Measurements from ENCODE around the gene CHST15. TPM values are rescaled to one million over a fixed set of nuclear protein-coding genes. Genes with fewer than 3 reads are reported as not detected.
"Not testable (repeated sequence)": the region's sequence is repeated elsewhere in the genome, so short reads cannot be mapped to it uniquely, and the experiment has no call there.

CHST15 gene
- polyA plus RNA-seq, 5 donors, result 11.4 to 16.6 (median 14.5) TPM

DNA sequence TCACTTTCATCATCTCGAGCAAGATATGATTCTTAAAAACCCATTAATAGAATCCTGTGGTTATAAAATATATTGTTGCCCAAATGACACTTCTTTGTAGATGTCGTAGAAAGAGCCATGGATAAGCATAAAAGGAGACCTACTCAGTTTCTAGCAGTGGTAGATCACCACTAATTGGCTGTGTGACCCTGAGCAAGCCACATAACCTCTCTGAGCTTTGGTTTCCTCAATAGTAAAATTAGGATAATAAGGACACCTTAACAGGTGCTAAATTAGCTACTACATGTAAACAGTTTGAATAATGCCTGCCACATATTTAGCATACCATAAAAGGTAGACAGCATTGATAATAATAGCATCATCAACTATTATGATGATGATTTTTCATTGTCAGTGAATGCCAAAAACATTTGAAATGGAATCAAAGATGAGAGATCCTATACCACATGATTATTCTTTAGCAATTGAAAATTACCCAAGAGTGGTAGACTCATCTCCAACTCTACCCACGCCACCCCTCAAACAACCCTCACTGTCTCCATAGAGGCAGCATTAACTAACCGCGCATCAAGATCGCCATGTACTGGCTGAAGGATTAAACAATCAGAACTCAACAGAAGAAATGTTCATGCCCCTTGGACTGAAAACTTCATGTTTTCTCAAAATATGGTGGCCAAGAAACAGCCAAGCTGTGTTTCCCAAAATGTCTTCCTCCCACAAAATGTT is 45.8 kb downstream of the CHST15 start:
- no peak for DNase-seq

DNA sequence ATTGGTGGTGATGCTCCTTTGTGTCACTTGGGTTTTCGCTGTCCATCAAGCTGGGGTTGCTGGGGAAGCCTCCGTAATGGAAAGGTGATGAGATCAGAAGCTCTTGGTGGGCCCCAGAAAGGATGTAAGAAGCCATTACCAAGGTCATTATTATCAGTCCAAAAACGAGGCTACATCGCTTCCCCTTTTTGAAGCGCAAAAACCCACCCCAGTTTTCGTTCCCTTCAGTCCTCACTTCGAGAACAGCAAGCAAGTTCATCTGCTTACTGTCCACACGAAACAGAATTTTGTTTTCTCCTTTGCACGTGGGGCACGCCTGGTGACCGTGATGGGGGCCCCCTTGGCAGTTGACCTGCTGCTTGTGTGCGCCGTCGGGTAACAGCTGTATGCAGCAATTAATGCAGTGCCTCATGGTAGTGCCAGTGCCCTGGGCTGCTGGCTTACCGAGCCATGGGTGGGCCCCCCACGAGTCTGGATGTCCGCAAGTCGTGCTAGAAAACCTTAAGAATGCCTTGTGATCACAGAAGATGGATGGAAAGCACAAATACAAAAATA is 47.5 kb downstream of the CHST15 start:
- no peak for DNase-seq

DNA sequence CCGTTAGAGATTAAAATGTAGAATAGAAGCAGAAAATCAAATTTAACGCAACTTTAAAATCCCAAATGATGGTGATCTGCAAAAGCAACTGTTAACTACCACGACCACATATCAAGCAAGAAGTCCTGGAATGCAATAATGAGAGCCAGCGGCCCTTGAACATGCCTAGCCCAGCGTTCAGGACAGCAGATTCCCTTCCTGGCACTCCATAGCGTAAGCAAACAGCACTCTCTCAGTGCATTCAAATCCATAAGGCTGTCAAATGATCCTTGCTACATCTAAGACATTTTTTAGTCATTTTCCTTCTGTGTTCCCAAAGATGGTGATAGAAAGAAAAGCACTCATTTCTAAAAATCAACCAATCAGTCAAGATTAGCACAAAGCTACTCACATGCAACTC is 48.1 kb downstream of the CHST15 start:
- no peak for DNase-seq

DNA sequence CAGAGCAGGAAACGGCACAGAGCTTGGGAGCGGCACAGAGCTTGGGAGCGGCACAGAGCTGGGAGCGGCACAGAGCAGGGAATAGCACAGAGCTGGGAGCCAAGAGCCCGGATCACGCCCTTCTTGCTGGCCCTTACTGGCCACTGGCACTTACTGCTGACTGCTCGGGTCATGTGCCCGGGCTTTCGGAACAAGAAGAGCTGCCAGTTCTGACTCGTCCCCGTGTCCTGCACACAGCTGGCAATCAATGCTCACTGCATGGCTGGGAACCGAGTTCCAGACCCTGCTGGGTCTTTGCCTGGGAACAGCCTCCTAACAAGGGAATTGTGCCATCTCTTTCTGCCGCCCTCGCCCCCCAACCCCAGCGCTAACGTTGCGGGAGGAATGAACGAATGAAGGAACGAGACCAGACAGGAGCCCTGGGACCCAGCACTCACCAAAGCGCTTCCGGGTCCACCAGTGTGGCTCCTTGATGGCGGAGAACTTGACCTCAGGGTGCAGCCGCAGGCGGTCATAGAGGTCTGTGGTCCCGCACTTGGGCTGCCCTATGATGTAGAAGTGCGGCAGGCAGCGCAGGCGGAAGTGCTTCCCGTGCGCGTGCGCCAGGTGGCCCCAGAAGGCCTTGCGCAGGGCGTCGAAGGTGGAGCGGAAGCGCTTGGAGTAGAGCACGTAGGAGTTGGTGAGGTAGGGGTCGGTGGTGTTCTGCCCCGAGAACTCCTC is 49.1 kb downstream of the CHST15 start:
- no peak for DNase-seq

DNA sequence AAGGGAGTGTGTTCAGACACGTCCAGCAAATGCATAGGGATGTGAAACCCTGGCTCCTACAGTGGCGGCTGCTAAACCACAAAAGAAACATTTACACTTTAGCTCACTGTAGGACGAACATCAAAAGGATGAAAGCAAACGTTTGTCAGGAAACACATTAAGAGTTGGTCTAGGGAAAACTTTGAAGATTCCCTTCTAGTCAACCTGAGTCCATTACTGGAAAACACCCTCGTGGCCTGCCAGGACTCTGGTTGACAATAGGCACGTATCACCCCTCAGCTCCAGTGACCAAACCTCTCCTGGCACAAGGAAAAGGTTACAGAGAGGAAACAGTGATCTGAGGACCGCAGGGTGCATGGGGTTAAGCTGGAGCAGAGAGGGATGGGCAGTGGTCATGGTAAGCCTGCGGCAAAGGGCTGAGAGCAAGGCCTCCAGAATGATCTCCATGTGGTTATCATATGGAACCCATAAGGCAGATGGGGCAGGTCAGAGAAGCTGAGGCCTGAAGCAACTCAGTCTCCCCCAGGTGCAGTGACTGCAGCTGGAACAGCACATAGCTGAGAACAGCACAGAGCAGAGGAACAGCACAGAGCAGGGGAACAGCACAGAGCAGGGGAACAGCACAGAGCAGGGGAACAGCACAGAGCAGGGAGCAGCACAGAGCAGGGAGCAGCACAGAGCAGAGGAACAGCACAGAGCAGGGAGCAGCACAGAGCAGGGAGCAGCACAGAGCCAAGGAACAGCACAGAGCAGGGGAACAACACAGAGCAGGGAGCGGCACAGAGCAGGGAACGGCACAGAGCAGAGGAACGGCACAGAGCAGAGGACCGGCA is 49.9 kb downstream of the CHST15 start:
- DNase-seq, result no peak

DNA sequence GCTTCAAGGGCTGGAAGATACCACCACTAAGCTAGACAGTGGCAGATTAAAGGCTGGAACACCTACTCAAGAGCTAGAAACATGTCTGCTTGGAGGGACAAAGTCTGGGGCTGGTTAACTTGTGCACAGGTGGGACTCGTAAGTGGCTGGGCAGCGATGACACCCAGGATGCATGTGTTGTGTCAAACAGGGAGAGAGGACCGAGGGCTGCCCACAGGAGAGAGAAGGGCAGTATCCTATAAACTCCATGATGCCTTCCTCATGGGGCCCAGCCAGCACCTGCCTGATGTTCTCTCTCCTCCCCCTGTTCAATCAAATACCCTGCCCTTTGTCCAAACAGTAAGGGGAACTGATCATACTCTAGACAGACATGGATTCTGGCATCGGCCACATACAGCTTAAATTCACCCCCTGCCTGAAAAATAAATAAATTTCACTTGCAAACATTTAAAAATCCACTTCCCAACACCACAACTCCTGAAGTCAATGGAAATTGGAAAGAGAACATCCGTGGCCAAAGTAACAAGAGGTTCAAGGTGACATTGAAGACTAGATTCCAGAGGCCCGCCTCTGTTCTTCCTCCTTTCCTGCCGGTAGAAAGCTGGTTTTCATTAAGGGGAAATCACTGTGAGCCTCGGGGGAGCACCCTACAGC is 50.6 kb downstream of the CHST15 start:
- no peak for DNase-seq

DNA sequence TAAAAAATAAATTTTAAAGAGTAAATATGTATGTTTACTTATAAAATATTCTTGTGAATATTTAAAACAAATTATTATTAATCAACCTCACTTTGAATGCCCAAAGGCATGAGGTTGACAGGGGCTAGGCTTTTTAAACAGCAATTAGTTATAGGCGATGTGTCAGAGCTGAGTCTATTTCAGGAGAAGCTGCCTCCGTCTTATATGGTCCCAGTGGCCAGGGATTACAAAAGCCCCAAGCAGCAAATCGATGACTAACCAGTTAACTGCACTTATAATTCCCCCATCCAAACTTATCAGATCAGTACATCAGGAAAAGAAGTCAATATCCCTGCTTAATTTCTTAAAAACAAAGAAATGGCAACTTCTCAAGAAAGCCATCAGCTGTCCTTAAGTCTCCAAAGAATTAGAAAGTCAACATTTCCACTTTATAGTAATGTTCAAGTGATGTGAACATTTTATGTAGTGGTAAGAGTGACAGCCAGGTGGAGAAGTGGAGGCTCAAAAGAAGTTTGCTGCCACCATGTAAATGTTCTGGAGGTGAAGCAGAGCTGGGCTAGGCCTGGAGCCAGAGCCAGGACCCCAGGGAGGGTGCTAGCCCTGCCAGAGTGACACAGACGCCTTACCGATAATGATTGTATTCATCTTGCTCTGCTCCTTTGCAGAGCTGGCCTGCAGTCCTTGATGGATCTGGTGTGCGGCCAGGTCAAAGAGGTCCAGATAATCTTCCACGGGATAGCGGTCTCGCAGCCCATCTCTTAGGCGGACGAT is 51.5 kb downstream of the CHST15 start:
- no peak for DNase-seq

DNA sequence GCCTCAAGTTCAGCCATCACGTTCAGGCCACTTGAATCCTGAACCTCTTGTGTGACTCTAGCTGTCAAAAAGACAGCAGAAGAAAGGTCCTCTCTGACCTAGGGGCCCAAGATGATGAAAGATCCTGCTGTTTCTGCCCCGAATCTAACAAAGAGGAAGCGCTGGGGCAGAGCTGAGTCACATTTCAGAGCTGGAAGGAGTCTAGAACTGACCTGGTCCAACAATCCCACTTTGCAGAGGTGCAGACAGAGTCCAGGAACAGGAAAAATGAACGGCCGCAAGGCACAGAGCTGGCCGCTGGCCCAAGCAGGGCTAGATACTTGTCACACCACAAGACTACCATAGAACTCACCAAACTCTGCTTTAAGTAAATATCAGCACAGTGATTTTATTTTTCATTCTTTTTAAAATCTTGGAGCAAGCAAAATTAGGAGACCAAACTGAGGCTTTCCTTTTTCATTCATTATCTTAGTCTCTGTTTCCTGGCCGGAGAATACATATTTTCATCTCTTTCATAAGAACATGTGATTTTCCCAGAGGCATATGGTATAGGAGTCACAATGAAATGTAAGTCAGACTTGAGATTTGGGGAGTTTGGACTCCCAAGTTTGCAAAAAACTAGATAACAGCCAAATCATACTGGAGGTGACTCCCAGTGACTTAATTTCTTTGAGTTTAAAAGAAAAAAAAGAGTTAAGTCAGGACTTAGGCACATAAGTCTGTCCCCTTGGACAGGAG is 52.8 kb downstream of the CHST15 start:
- DNase-seq, result no peak

DNA sequence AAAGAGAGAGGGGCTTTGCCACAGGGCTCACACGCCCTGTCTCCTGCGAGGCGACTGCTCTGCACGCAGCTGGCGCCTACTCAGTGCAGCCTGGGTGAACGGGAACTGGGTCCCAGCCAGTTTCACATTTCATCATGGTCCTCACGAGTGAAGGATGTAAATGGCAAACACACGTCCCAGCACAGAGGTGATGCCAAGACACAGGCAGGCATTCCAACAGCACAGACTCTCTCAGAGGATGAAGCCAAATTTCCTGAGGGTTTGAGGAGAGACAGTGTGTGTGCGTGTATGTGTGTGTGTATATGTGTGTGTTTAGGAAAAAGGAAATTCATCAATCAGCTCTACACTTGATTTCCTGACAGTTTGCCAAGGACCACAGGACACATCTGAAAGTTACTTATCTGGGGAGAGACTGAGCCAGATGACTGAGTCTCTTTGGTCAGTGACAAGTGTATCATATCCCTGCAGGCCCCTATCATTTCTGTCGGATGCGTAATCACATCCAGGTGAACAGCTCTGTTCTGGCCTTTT is 53.9 kb downstream of the CHST15 start:
- DNase-seq, result no peak

DNA sequence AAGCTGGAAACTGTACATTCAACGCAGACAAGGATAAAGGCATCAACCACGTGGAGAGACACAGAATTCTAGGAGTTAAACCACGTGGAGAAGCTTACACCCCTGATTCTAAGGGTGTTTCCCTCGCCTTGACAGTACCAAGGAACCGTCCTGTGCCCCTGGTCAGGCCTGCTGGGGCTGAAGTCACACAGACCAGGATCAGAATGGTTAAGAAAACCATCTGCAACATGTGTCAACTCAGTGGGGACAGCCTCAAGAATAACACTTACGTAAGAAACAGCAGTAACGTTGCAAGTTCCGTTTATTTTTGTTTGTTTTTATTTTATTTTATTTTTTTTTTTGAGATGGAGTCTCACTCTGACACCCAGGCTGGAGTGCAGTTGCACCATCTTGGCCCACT is 55.6 kb downstream of the CHST15 start:
- no peak for DNase-seq

DNA sequence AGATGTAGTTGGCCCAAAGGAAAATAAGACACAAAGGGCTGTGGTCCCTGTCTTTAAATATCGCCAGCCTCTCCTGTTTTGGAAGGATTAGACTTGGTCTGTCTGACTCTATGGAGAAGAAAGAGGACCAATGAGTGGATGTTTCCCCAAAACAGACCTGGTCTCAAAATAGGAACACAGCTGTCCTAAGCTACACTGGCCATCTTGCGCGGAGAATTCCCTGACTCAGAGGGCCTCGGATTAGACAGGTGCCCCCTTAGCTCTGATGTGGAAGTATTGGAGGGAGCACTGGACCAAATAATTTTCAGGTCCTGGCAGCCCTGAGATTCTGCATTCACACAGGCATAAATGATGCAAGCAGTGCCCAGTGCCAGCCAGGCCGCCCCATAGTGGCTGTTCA is 56.1 kb downstream of the CHST15 start:
- DNase-seq, result no peak

DNA sequence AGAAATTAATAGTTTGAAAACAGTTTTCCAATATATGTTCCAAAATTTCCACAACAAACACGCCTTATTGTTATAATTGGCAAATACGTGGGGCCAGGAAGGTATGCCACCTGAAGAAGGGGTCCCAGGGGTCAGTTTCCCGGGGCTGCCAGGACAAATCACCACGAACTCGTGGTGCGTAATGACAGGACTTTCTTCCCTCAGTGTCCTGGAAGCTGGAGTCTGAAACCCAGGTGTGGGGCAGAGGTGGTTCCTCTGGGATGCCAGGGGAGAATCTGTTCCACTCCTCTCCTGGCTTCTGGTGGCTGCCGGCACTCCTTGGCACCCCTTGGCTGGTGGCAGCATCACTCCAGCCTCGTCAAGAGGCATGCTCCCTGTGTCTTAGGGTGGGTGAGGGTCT is 56.7 kb downstream of the CHST15 start:
- DNase-seq, result no peak

DNA sequence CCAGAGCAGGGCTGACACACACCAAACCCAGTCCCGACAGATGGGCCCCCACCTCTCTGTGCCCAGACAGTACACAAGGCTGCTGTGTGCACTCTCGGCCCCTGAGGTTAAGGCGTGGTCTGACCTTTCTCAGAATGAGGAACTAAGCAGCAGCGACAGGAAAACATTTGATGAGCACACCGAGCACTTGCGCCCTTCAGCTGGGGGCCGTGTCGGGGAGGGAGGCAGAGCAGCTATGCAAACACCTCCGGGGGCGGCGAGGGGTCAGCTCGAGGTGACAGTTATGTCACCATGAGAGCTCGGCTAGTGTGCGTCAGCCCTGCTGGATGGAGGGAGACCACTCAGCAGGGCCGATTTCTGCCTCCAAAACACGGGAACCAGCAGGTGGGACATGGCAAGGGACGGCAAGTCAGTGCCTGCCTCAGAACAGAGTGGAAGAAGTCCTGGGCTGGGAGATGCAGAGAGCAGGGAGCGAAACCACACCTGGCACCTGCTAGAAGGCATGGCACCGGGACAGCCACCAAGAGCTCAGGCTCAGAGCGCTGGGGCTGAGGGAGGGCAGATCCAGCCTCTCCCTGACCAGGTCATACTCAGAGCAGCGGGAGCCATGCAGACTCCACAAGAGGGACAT is 57.4 kb downstream of the CHST15 start:
- no peak for DNase-seq

DNA sequence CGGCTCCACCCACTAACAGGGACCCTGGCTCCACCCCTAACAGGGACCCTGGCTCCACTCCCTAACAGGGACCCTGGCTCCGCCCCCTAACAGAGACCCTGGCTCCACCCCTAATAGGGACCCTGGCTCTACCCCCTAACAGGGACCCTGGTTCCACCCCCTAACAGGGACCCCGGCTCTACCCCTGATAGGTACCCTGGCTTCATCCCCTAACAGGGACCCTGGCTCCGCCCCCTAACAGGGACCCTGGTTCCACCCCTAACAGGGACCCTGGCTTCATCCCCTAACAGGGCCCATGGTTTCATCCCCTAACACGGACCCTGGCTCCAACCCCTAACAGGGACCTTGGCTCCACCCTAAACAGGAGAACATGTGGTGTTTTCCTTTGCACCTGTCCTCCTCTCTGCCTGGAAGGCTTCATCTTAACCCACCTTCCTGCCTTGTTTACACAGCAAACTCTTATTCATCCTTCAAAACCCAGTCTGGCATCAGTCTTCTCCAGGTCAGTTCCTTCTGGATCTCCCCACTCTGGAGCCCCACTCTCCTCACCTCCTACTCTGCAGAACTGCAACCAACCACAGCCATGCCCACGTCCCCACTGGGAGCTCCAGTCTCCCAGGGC is 58.0 kb downstream of the CHST15 start:
- DNase-seq, result no peak

DNA sequence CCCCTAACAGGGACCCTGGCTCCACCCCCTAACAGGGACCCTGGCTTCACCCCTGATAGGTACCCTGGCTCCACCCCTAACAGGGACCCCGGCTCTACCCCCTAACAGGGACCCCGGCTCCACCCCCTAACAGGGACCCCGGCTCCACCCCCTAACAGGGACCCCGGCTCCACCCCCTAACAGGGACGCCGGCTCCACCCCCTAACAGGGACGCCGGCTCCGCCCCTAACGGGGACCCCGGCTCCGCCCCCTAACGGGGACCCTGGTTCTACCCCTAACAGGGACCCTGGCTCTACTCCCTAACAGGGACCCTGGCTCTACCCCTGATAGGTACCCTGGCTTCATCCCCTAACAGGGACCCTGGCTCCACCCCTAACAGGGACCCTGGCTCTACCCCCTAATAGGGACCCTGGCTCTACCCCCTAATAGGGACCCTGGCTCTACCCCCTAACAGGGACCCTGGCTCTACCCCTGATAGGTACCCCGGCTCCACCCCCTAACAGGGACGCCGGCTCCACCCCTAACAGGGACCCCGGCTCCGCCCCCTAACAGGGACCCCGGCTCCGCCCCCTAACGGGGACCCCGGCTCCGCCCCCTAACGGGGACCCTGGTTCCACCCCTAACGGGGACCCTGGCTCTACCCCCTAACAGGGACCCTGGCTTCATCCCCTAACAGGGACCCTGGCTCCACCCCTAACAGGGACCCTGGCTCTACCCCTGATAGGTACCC is 58.7 kb downstream of the CHST15 start:
- not testable (repeated sequence) for DNase-seq

DNA sequence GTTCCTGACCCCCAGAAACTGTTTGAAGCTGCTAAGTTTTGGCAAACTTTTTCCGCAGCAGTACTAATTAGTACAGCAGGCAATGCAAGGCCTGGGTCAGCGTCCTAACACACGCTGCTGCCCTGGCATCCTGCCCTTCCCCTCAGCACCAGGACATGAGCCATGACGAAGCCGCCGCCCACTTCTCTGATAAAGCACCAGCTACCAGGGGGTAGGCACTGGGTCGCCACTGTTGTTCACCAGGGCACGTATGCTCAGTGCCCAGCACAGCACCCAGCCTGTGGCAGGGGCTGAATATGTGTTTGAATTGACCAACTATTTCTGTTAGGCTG is 59.5 kb downstream of the CHST15 start:
- DNase-seq, result no peak

DNA sequence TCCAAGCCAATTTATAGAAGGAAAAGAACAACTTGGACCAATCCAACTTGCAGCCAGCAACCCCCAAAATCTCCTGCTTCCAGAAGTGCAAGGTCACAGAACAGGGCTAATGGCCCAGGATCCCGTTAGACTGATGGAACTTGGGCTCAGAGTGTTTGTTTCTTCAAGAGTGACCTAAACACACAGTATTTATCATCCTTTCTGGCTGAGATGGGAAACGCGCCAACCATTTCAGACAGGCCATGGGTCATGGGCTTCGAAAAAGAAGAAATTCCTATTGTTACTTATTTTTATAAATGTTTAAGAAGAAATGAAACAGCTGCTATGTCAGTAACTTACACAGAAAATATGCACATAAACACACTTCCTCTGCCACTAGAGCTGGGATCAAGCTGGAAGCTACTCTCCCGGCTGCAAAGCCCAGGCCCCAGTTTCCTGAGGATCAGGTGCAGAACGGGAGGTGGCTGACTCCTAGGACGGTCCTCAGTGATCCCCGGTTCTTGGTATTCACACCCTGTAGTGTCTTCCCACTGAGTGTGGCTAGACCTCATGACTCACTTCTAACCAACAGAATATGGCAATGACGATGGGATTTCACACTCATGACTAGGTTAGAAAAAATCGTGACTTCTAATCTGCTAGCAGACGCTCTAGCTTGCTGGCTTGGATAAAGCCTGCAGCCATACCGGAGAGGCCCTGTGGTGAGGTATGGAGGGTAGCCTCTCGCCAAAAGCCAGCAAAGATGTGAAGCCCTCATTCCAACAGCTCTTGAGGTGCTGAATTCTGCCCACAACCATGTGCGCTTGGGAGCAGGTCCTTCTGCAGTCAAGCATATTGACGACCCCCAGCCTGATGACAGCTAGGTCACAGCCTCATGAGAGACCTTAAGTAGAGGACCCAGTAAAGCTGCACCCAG is 60.2 kb downstream of the CHST15 start:
- peak; percentile 91 for DNase-seq

All from right lung (tissue), 5 donors.